ENCODE results near the gene C11orf71.

DNA sequence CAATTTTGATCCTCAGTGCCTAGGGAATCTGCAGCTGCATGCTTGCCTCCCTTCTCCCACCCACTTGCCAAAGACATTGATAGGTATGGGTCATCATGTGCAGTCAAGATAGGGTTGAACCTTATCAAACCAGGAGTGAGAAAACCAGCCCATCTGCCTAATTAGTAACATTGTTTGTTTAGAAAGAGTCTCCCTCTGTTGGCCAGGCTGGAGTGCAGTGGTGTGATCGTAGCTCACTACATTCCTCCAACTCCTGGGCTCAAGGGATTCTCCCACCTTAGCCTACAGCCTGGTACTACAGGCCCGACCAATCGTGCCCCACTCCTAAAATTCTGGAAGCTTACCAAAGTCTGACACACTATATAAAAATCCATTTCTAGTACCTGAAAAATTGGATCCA is 4.6 kb downstream of the C11orf71 start:
- TF ChIP-seq, protein P1, sequence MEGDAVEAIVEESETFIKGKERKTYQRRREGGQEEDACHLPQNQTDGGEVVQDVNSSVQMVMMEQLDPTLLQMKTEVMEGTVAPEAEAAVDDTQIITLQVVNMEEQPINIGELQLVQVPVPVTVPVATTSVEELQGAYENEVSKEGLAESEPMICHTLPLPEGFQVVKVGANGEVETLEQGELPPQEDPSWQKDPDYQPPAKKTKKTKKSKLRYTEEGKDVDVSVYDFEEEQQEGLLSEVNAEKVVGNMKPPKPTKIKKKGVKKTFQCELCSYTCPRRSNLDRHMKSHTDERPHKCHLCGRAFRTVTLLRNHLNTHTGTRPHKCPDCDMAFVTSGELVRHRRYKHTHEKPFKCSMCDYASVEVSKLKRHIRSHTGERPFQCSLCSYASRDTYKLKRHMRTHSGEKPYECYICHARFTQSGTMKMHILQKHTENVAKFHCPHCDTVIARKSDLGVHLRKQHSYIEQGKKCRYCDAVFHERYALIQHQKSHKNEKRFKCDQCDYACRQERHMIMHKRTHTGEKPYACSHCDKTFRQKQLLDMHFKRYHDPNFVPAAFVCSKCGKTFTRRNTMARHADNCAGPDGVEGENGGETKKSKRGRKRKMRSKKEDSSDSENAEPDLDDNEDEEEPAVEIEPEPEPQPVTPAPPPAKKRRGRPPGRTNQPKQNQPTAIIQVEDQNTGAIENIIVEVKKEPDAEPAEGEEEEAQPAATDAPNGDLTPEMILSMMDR (IDR thresholded peaks at IDR 0.05; ENCODE audit: low read length): peak; percentile 35; the same call in 1 of the 2 replicates
- no peak for TF ChIP-seq EZH2 (IDR thresholded peaks at IDR 0.05; ENCODE audit: borderline replicate concordance, low read length)

All from OCI-LY1 (cell line).